ENCODE data around the gene TAF3.

GRCh38 chr10:8058274-8059111, 240.2 kb downstream of the TAF3 start:
- TF ChIP-seq CTCF (IDR thresholded peaks at IDR 0.05; ENCODE audit: poor library complexity) (no peak), EZH2 (IDR thresholded peaks at IDR 0.05; ENCODE audit: borderline replicate concordance) (no peak)

Data from hepatocyte (in vitro differentiated cells).